ENCODE results near the gene HHAT. TPM values are rescaled to one million over a fixed set of nuclear protein-coding genes. Genes with fewer than 3 reads are reported as not detected.
A peak's percentile ranks its signal among the peaks of the same experiment; 100 is the strongest.

HHAT gene
- total RNA-seq, 2 donors from 2014 or later, result 4.5 to 4.6 TPM

DNA sequence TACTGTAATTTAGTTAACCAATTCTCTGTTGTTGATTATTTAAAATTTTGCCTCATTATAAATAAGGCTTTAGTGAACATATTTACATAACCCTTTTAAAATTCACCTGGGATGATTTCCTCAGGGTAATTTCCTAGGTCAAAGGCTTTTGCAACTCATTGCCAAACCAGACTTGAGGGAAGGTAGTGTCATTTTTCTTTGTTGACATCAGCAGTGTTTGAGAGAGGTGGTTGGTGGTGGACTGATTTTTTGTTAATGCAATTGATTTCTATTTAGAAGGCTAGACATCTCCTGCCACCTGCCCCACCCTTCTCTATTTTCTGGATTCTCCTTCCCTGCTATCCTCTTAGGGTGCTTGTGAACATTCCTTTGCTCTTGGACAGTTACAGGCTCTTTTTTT lies 116.8 kb downstream of the HHAT start:
- no peak for DNase-seq (ENCODE audit: low spot score)
- no peaks in the 10 kb centered on the region for H3K9me3 ChIP-seq
- no peaks in the 10 kb centered on the region for H3K4me1 ChIP-seq (ENCODE audit: control insufficient read depth in 1 of 2, low read depth in 2 of 2)
- TF ChIP-seq, protein P1, sequence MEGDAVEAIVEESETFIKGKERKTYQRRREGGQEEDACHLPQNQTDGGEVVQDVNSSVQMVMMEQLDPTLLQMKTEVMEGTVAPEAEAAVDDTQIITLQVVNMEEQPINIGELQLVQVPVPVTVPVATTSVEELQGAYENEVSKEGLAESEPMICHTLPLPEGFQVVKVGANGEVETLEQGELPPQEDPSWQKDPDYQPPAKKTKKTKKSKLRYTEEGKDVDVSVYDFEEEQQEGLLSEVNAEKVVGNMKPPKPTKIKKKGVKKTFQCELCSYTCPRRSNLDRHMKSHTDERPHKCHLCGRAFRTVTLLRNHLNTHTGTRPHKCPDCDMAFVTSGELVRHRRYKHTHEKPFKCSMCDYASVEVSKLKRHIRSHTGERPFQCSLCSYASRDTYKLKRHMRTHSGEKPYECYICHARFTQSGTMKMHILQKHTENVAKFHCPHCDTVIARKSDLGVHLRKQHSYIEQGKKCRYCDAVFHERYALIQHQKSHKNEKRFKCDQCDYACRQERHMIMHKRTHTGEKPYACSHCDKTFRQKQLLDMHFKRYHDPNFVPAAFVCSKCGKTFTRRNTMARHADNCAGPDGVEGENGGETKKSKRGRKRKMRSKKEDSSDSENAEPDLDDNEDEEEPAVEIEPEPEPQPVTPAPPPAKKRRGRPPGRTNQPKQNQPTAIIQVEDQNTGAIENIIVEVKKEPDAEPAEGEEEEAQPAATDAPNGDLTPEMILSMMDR (IDR thresholded peaks at IDR 0.05), result no peak
- H3K4me3 ChIP-seq, result no peak overlapping the region
- no peak for ATAC-seq (ENCODE audit: insufficient number of reproducible peaks, low FRiP score, low read depth)
- no peak overlapping the region for H3K27ac ChIP-seq
- no peaks in the 10 kb centered on the region for H3K36me3 ChIP-seq
- no peaks in the 10 kb centered on the region for H3K27me3 ChIP-seq (replicated peaks; ENCODE audit: insufficient read depth)

DNA sequence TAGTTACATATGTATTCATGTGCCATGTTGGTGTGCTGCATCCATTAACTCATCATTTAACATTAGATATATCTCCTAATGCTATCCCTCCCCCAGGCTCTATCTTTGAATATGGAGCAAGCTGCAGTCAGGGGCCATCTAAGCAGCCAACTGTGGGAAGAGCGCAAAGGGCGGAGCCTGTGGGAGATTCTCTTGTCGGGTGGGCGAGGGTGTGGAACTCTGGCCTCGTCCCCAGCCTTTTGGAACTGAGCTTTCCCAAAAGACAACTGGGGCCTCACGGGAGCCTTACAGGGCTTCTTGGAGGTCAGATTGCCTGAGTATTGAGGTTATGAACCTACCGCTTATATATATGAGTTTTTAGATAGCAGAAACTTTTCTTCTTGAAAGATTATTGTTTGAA lies 117.2 kb downstream of the HHAT start:
- H3K4me3 ChIP-seq, result no peak overlapping the region
- H3K27me3 ChIP-seq (replicated peaks; ENCODE audit: insufficient read depth), result no peaks in the 10 kb centered on the region
- ATAC-seq (ENCODE audit: insufficient number of reproducible peaks, low FRiP score, low read depth) (no peak), DNase-seq (ENCODE audit: low spot score) (no peak)
- H3K4me1 ChIP-seq (ENCODE audit: control insufficient read depth in 1 of 2, low read depth in 2 of 2), result no peaks in the 10 kb centered on the region
- no peak overlapping the region for H3K27ac ChIP-seq
- no peaks in the 10 kb centered on the region for H3K36me3 ChIP-seq
- no peaks in the 10 kb centered on the region for H3K9me3 ChIP-seq
- TF ChIP-seq, protein P1 (IDR thresholded peaks at IDR 0.05), result no peak

DNA sequence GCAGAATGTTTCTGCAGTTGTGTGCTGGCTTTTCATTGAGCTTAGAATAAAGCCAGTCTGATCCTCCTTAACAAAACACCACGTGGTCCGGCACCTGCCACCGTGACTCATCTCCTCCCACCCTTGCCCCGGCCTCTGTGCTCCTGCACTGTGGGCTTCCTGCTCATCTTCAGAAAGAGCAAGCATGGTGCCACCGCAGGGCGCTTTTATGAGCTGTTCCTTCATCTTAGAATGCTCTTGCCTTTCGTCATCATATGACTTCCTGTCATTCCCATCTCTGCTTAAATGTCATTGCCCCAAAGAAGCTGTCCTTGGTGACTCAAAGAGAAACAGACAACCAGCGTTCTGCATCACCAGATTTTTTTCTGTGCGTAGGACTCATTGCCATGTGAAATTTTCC lies 117.8 kb downstream of the HHAT start:
- no peaks in the 10 kb centered on the region for H3K4me1 ChIP-seq (ENCODE audit: control insufficient read depth in 1 of 2, low read depth in 2 of 2)
- TF ChIP-seq, protein P1 (IDR thresholded peaks at IDR 0.05), result no peak
- H3K27me3 ChIP-seq (replicated peaks; ENCODE audit: insufficient read depth), result no peaks in the 10 kb centered on the region
- no peak for ATAC-seq (ENCODE audit: insufficient number of reproducible peaks, low FRiP score, low read depth)
- no peak overlapping the region for H3K27ac ChIP-seq
- no peak for DNase-seq (ENCODE audit: low spot score)
- H3K9me3 ChIP-seq, result no peaks in the 10 kb centered on the region
- no peaks in the 10 kb centered on the region for H3K36me3 ChIP-seq
- no peak overlapping the region for H3K4me3 ChIP-seq

GRCh38 chr1:210447456-210448057 lies 118.9 kb downstream of the HHAT start:
- no peak overlapping the region for H3K4me3 ChIP-seq
- no peaks in the 10 kb centered on the region for H3K36me3 ChIP-seq
- no peaks in the 10 kb centered on the region for H3K9me3 ChIP-seq
- no peak overlapping the region for H3K27ac ChIP-seq
- DNase-seq (ENCODE audit: low spot score) (no peak), ATAC-seq (ENCODE audit: insufficient number of reproducible peaks, low FRiP score, low read depth) (no peak)
- no peaks in the 10 kb centered on the region for H3K27me3 ChIP-seq (replicated peaks; ENCODE audit: insufficient read depth)
- TF ChIP-seq, protein P1 (IDR thresholded peaks at IDR 0.05), result no peak
- H3K4me1 ChIP-seq (ENCODE audit: control insufficient read depth in 1 of 2, low read depth in 2 of 2), result no peaks in the 10 kb centered on the region

GRCh38 chr1:210448297-210448892 lies 119.7 kb downstream of the HHAT start:
- DNase-seq (ENCODE audit: low spot score) (no peak), ATAC-seq (ENCODE audit: insufficient number of reproducible peaks, low FRiP score, low read depth) (no peak)
- TF ChIP-seq, protein P1 (IDR thresholded peaks at IDR 0.05), result peak; percentile 22
- Histone ChIP-seq H3K27me3 (replicated peaks; ENCODE audit: insufficient read depth) (no peaks in the 10 kb centered on the region), H3K4me3 (no peak overlapping the region), H3K9me3 (no peaks in the 10 kb centered on the region), H3K4me1 (ENCODE audit: control insufficient read depth in 1 of 2, low read depth in 2 of 2) (no peaks in the 10 kb centered on the region), H3K27ac (no peak overlapping the region), H3K36me3 (no peaks in the 10 kb centered on the region)

Data from thoracic aorta (tissue), 2 donors.